NCI-H2227 (cell line): ENCODE measurements around the gene CPEB1.
A peak's percentile ranks its signal among the peaks of the same experiment; 100 is the strongest.

Experiments used
- DNase-seq: peaks from one replicate; lab custom pipeline; 2025; ENCODE audit not compliant: unreplicated experiment; lab: John Stamatoyannopoulos, UW

CPEB1 gene

GRCh38 chr15:82595766-82596165 is 51.4 kb downstream of the CPEB1 start:
- DNase-seq, result no peak

- no peak for DNase-seq
Observed at GRCh38 chr15:82595203-82595602, 52.0 kb downstream of the CPEB1 start.

GRCh38 chr15:82587805-82588204 is 59.4 kb downstream of the CPEB1 start:
- no peak for DNase-seq

GRCh38 chr15:82585072-82585471 is 62.1 kb downstream of the CPEB1 start:
- no peak for DNase-seq

GRCh38 chr15:82580713-82581112 is 66.5 kb downstream of the CPEB1 start:
- DNase-seq, result no peak

- no peak for DNase-seq
Observed at GRCh38 chr15:82575335-82575734, 71.8 kb downstream of the CPEB1 start.

- no peak for DNase-seq
Observed at GRCh38 chr15:82572986-82573385, 74.2 kb downstream of the CPEB1 start.

GRCh38 chr15:82572311-82572710 is 74.9 kb downstream of the CPEB1 start:
- DNase-seq, result no peak

- DNase-seq, result peak; percentile 73
Observed at GRCh38 chr15:82571722-82572222, 75.4 kb downstream of the CPEB1 start.

GRCh38 chr15:82570721-82571508 is 76.2 kb downstream of the CPEB1 start:
- no peak for DNase-seq

- DNase-seq, result no peak
Observed at GRCh38 chr15:82569834-82570233, 77.3 kb downstream of the CPEB1 start.

- DNase-seq, result no peak
Observed at GRCh38 chr15:82568986-82569385, 78.2 kb downstream of the CPEB1 start.

GRCh38 chr15:82567661-82568060 is 79.5 kb downstream of the CPEB1 start:
- no peak for DNase-seq

- no peak for DNase-seq
Observed at GRCh38 chr15:82566690-82567089, 80.5 kb downstream of the CPEB1 start.

GRCh38 chr15:82558502-82558901 is 88.7 kb downstream of the CPEB1 start:
- DNase-seq, result no peak

GRCh38 chr15:82556315-82557035 is 90.7 kb downstream of the CPEB1 start:
- no peak for DNase-seq

- DNase-seq, result no peak
Observed at GRCh38 chr15:82554849-82555248, 92.3 kb downstream of the CPEB1 start.

GRCh38 chr15:82554351-82554750 is 92.8 kb downstream of the CPEB1 start:
- no peak for DNase-seq

- DNase-seq, result no peak
Observed at GRCh38 chr15:82553846-82554245, 93.3 kb downstream of the CPEB1 start.

GRCh38 chr15:82552861-82553260 is 94.3 kb downstream of the CPEB1 start:
- DNase-seq, result no peak

- DNase-seq, result no peak
Observed at GRCh38 chr15:82551646-82552247, 95.4 kb downstream of the CPEB1 start.

- no peak for DNase-seq
Observed at GRCh38 chr15:82549199-82549665, 97.9 kb downstream of the CPEB1 start.
